HL-60/S4 treated with retinoic acid at 250 ng/mL for 4 days and 3 days (cell line): Measurements from ENCODE around the gene NDUFB3.
"Not testable (repeated sequence)": the region's sequence is repeated elsewhere in the genome, so short reads cannot be mapped to it uniquely, and the experiment has no call there.

ENCODE experiments used
- in situ Hi-C: fragments of 300-500 bp; cut with MboI; formaldehyde crosslinking; loops from 2 replicates; pipeline ENCODE4 v1.7.0; 2022; ENCODE audit warnings: low sequenced_read_pairs

Gene NDUFB3

DNA sequence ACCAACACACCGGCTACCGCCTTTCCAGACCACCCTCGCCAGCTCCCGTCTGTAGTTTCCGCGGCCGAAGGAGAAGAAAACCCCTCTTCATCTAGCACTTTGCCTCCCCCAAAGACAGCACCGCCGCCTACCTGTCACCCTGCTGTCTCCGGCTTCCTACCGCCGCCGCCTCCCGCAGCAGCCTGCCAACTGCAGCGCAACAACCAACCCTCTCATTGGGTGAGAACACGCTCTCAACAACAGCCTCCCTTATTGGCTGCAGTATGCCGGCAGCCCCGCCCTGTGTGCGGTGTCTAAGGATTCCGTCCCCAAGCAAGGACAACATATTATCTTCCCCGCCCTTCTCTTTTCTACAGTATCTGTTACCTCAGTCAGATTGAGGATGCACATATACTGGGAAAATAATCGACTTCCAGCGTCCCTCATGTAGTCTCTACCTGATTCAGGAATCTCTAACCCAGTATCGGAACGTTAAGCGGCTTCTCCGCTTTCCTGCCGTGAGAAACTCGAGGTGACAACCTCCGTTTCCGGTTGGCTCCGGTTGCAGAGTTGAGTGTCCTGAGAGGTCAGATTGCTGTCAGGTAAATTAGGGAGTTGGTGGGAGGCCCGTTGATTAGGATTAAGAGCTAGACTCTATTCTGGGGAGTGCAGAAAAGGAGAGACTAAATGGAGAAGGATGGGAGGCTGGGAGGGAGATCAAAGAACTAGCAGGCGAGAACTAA, at the start of gene NDUFB3, which contains the start of gene HYCC2:
Gene NDUFB3 (plus strand): TSS at position 523 of the 722 bp plus-strand sequence. CDS start 6,882 bp downstream, outside the sequence.
Gene HYCC2 (minus strand): TSS at position 193 of the 722 bp plus-strand sequence. CDS start 47,662 bp downstream, outside the sequence.
- in situ Hi-C loops, result no loop called here

- in situ Hi-C loops, result no loop called here
Observed at GRCh38 chr2:201024518-201024917, 47.3 kb upstream of the NDUFB3 start.

DNA sequence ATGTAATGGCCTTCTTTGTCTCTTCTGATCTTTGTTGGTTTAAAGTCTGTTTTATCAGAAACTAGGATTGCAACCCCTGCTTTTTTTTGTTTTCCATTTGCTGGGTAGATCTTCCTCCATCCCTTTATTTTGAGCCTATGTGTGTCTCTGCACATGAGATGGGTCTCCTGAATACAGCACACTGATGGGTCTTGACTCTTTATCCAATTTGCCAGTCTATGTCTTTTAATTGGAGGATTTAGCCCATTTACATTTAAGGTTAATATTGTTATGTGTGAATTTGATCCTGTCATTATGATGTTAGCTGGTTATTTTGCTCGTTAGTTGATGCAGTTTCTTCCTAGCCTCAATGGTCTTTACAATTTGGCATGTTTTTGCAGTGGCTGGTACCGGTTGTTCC, 37.4 kb upstream of the NDUFB3 start:
- in situ Hi-C loops, result not testable (repeated sequence)

DNA sequence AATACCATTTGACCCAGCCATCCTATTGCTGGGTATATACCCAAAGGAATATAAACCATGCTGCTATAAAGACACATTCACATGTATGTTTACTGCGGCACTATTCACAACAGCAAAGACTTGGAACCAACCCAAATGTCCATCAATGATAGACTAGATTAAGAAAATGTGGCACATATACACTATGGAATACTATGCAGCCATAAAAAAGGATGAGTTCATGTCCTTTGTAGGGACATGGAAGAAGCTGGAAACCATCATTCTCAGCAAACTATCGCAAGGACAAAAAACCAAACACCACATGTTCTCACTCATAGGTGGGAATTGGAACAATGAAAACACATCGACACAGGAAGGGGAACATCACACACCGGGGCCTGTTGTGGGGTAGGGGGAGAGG, 33.4 kb upstream of the NDUFB3 start:
- in situ Hi-C loops, result not testable (repeated sequence)

- in situ Hi-C loops, result no loop called here
Observed at GRCh38 chr2:201038855-201039254, 32.9 kb upstream of the NDUFB3 start.

GRCh38 chr2:201040867-201041628, 30.8 kb upstream of the NDUFB3 start:
- in situ Hi-C loops, result no loop called here

- in situ Hi-C loops, result not testable (repeated sequence)
Observed at GRCh38 chr2:201042451-201042850, 29.4 kb upstream of the NDUFB3 start.

DNA sequence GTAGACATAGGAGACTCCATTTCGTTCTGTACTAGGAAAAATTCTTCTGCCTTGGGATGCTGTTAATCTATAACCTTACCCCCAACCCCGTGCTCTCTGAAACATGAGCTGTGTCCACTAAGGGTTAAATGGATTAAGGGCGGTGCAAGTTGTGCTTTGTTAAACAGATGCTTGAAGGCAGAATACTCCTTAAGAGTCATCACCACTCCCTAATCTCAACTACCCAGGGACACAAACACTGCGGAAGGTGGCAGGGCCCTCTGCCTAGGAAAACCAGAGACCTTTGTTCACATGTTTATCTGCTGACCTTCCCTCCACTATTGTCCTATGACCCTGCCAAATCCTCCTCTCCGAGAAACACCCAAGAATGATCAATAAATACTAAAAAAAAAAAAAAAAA, 28.8 kb upstream of the NDUFB3 start:
- in situ Hi-C loops, result not testable (repeated sequence)

GRCh38 chr2:201046881-201047280, 24.9 kb upstream of the NDUFB3 start:
- in situ Hi-C loops, result no loop called here

- in situ Hi-C loops, result no loop called here
Observed at GRCh38 chr2:201049455-201049854, 22.3 kb upstream of the NDUFB3 start.

- in situ Hi-C loops, result no loop called here
Observed at GRCh38 chr2:201057087-201057521, 14.7 kb upstream of the NDUFB3 start.

DNA sequence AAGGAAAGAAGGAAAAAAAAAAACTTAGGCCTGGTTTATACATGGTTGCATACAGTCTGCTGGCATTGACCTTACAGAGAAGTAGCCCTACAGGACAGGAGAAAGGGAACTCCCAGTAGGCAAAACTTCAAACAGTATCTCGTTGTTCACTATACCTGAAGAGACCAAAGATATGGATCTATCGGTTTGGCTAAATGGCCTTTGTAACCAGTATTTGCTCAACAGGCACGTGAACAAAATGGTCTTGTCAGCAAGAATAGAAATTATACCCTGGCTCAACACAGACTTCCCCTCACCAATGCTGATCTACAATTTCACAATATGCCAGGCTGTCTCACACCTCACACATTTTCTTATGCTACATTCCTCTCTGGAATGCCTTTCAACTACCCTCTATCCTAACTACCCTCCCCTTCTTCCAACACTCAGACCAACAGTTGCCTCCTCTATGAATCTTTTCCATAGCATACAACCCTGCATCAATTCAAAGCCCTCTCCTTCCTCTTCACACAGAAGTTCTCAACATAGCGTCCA, 14.0 kb upstream of the NDUFB3 start:
- in situ Hi-C loops, result no loop called here

- in situ Hi-C loops, result no loop called here
Observed at GRCh38 chr2:201058914-201059313, 12.9 kb upstream of the NDUFB3 start.

GRCh38 chr2:201059961-201060755, 11.6 kb upstream of the NDUFB3 start:
- in situ Hi-C loops, result no loop called here

DNA sequence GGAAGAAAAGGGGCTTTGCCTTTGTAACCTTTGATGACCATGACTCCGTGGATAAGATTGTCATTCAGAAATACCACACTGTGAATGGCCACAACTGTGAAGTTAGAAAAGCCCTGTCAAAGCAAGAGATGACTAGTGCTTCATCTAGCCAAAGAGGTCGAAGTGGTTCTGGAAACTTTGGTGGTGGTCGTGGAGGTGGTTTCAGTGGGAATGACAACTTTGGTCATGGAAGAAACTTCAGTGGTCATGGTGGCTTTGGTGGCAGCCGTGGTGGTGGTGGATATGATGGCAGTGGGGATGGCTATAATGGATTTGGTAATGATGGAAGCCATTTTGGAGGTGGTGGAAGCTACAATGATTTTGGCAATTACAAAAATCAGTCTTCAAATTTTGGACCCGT, 8.3 kb upstream of the NDUFB3 start:
- in situ Hi-C loops, result not testable (repeated sequence)

DNA sequence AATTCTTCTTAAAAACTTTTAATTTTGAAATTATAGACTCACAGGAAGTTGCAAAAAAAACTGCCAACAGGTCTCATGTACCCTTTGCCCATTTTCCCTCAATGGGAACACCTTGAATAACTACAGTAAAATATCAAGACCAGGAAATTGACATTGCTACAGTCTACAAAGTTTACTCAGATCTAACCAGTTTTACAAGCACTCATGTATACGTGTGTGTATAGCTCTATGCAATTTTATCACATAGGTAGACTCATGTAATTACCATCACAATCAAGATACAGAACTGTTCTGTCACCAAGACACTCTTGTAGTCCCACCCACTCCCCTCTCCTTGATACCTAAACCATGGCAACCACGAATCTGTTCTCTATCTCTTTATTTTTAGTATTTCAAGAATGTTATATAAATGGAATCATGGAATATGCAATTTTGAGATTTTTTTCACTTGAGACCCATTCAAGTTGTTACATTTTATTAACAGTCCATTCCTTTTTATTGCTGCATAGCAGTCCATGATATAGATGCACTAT, 6.9 kb upstream of the NDUFB3 start:
- in situ Hi-C loops, result no loop called here

GRCh38 chr2:201070948-201071478, 788 bp upstream of the NDUFB3 start:
- in situ Hi-C loops, result no loop called here

GRCh38 chr2:201072201-201072530, 365 bp downstream of the NDUFB3 start:
- in situ Hi-C loops, result no loop called here

- in situ Hi-C loops, result no loop called here
Observed at GRCh38 chr2:201073071-201073470, 1.3 kb downstream of the NDUFB3 start.

DNA sequence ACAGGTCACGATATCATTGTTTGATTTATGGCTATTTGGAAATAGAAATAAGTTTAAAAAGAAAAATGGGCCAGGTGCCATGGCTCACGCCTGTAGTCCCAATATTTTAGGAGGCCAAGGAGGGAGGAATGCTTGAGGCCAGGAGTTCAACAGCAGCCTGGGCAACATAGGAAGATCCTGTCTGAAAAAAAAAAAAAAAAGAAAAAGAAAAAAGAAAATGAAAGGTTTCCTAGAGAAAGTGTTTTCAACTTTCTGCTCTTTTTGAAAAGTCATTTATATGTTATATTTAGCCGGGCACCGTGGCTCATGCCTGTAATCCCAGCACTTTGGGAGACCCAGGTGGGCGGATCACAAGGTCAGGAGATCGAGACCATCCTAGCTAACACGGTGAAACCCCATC, 3.2 kb downstream of the NDUFB3 start:
- in situ Hi-C loops, result no loop called here

GRCh38 chr2:201084863-201085262, 13.1 kb downstream of the NDUFB3 start:
- in situ Hi-C loops, result no loop called here
